Fibroblast of lung (primary cell): ENCODE data around the gene NR0B2. TPM values are rescaled to one million over a fixed set of nuclear protein-coding genes. Genes with fewer than 3 reads are reported as not detected.
A peak's percentile ranks its signal among the peaks of the same experiment; 100 is the strongest.

Experiments used
- DNase-seq, 2 donors: peaks; one replicate each; pipeline versions ENCODE4 v3.0.0 to v3.0.0-alpha.2; 2010; ENCODE audit warnings: low read depth in 2 of 2
- H2AFZ ChIP-seq: 2 replicates; pipeline ENCODE4 v1.5.1; 2012; ENCODE audit warnings: low read length, control low read depth, inconsistent platforms
- H3K27ac ChIP-seq: 2 replicates; pipeline ENCODE4 v1.5.1; 2011; ENCODE audit warnings: low read length, control low read depth; ENCODE audit not compliant: insufficient read depth
- H3K27me3 ChIP-seq: 2 replicates; pipeline ENCODE4 v1.5.1; 2011; ENCODE audit warnings: mild to moderate bottlenecking, low read length; ENCODE audit not compliant: control insufficient read depth, insufficient read depth
- H3K36me3 ChIP-seq: 2 replicates; pipeline ENCODE4 v1.5.1; 2011; ENCODE audit warnings: low read length; ENCODE audit not compliant: control insufficient read depth, insufficient read depth
- H3K4me1 ChIP-seq: 2 replicates; pipeline ENCODE4 v1.5.1; 2011; ENCODE audit warnings: low read length; ENCODE audit not compliant: control insufficient read depth, insufficient read depth; ENCODE audit errors: extremely low read depth
- H3K4me2 ChIP-seq: 2 replicates; pipeline ENCODE4 v1.5.1; 2011; ENCODE audit warnings: low read length, control low read depth; ENCODE audit not compliant: insufficient read depth; ENCODE audit errors: extremely low read depth
- H3K4me3 ChIP-seq, 4 experiments: fragments of 200-600 bp in 1 of 4; sonication (generic) in 1 of 4; replicated peaks in 1 of 4; 2 replicates each; pipeline ENCODE4 v1.5.1; 2011 to 2016; ENCODE audit warnings: low read length in 4 of 4, low read depth in 3 of 4, mild to moderate bottlenecking in 3 of 4, control low read depth in 2 of 4, inconsistent platforms in 1 of 4, mixed read lengths in 1 of 4; ENCODE audit not compliant: insufficient read depth in 1 of 4; ENCODE audit errors: control extremely low read depth in 1 of 4
- H3K79me2 ChIP-seq: 2 replicates; pipeline ENCODE4 v1.5.1; 2012; ENCODE audit warnings: mild to moderate bottlenecking, low read length, inconsistent platforms; ENCODE audit not compliant: control insufficient read depth, insufficient read depth
- H3K9ac ChIP-seq: 2 replicates; pipeline ENCODE4 v1.5.1; 2011; ENCODE audit warnings: mild to moderate bottlenecking, low read length, control low read depth; ENCODE audit not compliant: insufficient read depth
- H3K9me3 ChIP-seq: 2 replicates; pipeline ENCODE4 v1.5.1; 2012; ENCODE audit warnings: low read depth, low read length; ENCODE audit not compliant: control insufficient read depth, insufficient read depth
- H4K20me1 ChIP-seq: 2 replicates; pipeline ENCODE4 v1.5.1; 2011; ENCODE audit warnings: low read length; ENCODE audit not compliant: control insufficient read depth, insufficient read depth; ENCODE audit errors: extremely low read depth
- CTCF ChIP-seq, 2 donors: IDR thresholded peaks in 1 of 2; conservative IDR thresholded peaks in 1 of 2; 1 replicate in 1 of 2; 2 replicates in 1 of 2; pipeline ENCODE4 v1.5.1; 2011 to 2012; ENCODE audit warnings: low read length in 2 of 2, control low read depth in 1 of 2, inconsistent platforms in 1 of 2, low read depth in 1 of 2, mild to moderate bottlenecking in 1 of 2
- EZH2 ChIP-seq: IDR thresholded peaks from 2 replicates; pipeline ENCODE4 v1.5.1; 2012; ENCODE audit warnings: low read length, control low read depth, mild to moderate bottlenecking; ENCODE audit errors: missing control alignments
- polyA plus RNA-seq, 2 donors: library from polyadenylated mRNA; depleted of rRNA in 1 of 2; stranded (reverse) in 1 of 2; unstranded in 1 of 2; fragments of >200 nt; gene quantifications; 2 replicates each; pipeline ENCODE4 v1.2.1, GENCODE V29; 2011 to 2012; ENCODE audit warnings: missing spikeins in 1 of 2
- total RNA-seq: library from RNA; depleted of rRNA; stranded (reverse); fragments of >200 nt; gene quantifications from 2 replicates; pipeline ENCODE4 v1.2.1, GENCODE V29; 2014

Gene NR0B2
- total and polyA plus RNA-seq, 2 donors (not counting 1 experiment from before 2014, with no cell fraction given): not detected

DNA sequence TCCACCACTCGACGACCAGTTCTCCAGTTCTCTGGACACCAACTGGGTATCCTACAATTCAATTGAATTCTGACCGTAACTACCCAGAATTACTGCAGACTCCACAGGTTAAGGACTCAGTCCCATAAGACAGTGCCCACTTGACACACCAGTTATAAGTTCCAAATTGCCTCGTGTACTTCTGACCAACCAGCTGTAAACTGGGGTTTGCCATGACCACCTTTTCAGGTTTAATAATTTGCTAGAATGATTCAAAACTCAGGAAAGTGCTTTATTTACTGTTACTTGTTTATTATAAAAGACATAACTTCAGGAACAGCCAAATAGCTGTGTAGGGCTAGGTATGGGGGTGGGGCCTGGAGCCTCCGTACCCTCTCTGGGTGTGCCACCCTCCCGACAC lies 23.0 kb upstream of the NR0B2 start:
- H3K36me3 ChIP-seq: peaks cover 13% of the 10 kb centered on the region

GRCh38 chr1:26932531-26932930 lies 18.8 kb upstream of the NR0B2 start:
- H4K20me1 ChIP-seq: no peaks in the 10 kb centered on the region
- no peak overlapping the region for H3K9ac ChIP-seq
- peaks cover 11% of the 10 kb centered on the region for H3K36me3 ChIP-seq
- H3K79me2 ChIP-seq: peaks cover 6% of the 10 kb centered on the region
- no peaks in the 10 kb centered on the region for H3K4me1 ChIP-seq
- H3K4me3 ChIP-seq: no peak overlapping the region
- no peaks in the 10 kb centered on the region for H3K27me3 ChIP-seq
- no peak overlapping the region for H3K4me2 ChIP-seq
- TF ChIP-seq EZH2: no peak
- TF ChIP-seq CTCF (conservative IDR thresholded peaks at IDR 0.05 in 1 of 2, IDR thresholded peaks at IDR 0.05 in 1 of 2; ENCODE audit: low read depth in 1 of 2, low read length in 2 of 2): no peak
- DNase-seq: no peak
- no peak overlapping the region for H2AFZ ChIP-seq
- no peak overlapping the region for H3K27ac ChIP-seq
- H3K9me3 ChIP-seq: no peaks in the 10 kb centered on the region

More for the DNA sequence above, 23.0 kb upstream of the NR0B2 start:
- H3K79me2 ChIP-seq: peaks cover 13% of the 10 kb centered on the region
- H3K4me3 ChIP-seq: no peak overlapping the region
- no peaks in the 10 kb centered on the region for H3K27me3 ChIP-seq
- no peak overlapping the region for H2AFZ ChIP-seq
- no peak overlapping the region for H3K4me2 ChIP-seq
- no peak for TF ChIP-seq CTCF (conservative IDR thresholded peaks at IDR 0.05 in 1 of 2, IDR thresholded peaks at IDR 0.05 in 1 of 2; ENCODE audit: low read depth in 1 of 2, low read length in 2 of 2)
- H4K20me1 ChIP-seq: no peaks in the 10 kb centered on the region
- no peak overlapping the region for H3K9ac ChIP-seq
- no peaks in the 10 kb centered on the region for H3K9me3 ChIP-seq
- no peak for DNase-seq
- no peaks in the 10 kb centered on the region for H3K4me1 ChIP-seq
- no peak overlapping the region for H3K27ac ChIP-seq

DNA sequence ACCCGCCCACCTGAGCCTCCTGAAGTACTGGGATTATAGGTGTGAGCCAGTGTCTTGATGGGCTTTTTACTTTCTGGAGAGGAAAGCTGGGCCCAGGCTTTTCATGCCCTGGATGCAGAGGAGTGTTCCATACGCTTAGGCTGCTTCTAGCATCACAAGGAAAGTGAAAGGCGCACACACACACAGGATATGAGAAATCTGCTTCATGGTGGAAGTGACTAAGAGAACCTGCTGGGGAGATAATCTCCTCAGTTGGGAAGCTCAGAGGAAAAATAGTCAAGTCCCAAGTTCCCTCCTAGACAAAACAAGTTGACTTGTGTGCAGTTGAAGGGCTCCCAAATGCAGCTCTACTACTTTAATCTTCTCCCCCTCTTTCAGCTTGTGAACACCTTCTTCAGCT lies 9.9 kb upstream of the NR0B2 start:
- Histone ChIP-seq H3K4me2 (no peak overlapping the region), H3K27me3 (no peaks in the 10 kb centered on the region), H2AFZ (no peak overlapping the region), H3K4me1 (peaks cover 2% of the 10 kb centered on the region), H3K4me3 (no peak overlapping the region), H4K20me1 (peaks cover 2% of the 10 kb centered on the region), H3K9me3 (no peaks in the 10 kb centered on the region), H3K9ac (no peak overlapping the region), H3K36me3 (peaks cover 6% of the 10 kb centered on the region), H3K79me2 (peaks cover 33% of the 10 kb centered on the region), H3K27ac (no peak overlapping the region)
- TF ChIP-seq CTCF (conservative IDR thresholded peaks at IDR 0.05 in 1 of 2, IDR thresholded peaks at IDR 0.05 in 1 of 2; ENCODE audit: low read depth in 1 of 2, low read length in 2 of 2) (no peak), EZH2 (no peak)
- DNase-seq: peak in 1 of 2 donors; percentile 20
